SK-N-SH (cell line): Measurements from ENCODE around the gene ZNF599. TPM values are rescaled to one million over a fixed set of nuclear protein-coding genes. Genes with fewer than 3 reads are reported as not detected.

ENCODE experiments used
- CTCF ChIA-PET: fragments of 300-600, 350-600 bp; formaldehyde crosslinking; extraction: SDS; loops from one replicate; lab custom pipeline; 2021; lab: Yijun Ruan, JAX
- POLR2A ChIA-PET: fragments of 350-600 bp; sonication (Branson Sonifier 250); formaldehyde crosslinking; extraction: SDS; loops from one replicate; lab custom pipeline; 2020; ENCODE audit warnings: antibody characterized with exemption, inconsistent platforms; lab: Yijun Ruan, JAX
- DNase-seq: peaks from one replicate; pipeline ENCODE4 v3.0.0; 2012
- H2AFZ ChIP-seq: fragments of 200-600 bp; sonication (generic); 2 replicates; pipeline ENCODE4 v1.8.1; 2016; ENCODE audit warnings: antibody characterized with exemption, mild to moderate bottlenecking, low read depth
- H3F3A ChIP-seq: fragments of 200-600 bp; sonication (generic); replicated peaks from 2 replicates; pipeline ENCODE3; 2016; ENCODE audit warnings: antibody characterized with exemption, mild to moderate bottlenecking; ENCODE audit not compliant: insufficient read depth
- H3K27ac ChIP-seq, 2 experiments: fragments of 200-500 bp in 1 of 2; fragments of 200-600 bp in 1 of 2; sonication (Bioruptor generic) in 1 of 2; sonication (generic), shearing (Covaris generic) in 1 of 2; 2 replicates each; pipeline versions ENCODE4 v1.5.1 to v1.6.1; 2014 to 2016; ENCODE audit warnings: low read depth in 2 of 2, inconsistent platforms in 1 of 2, low read length in 1 of 2, mild to moderate bottlenecking in 1 of 2, mixed read lengths in 1 of 2
- H3K27me3 ChIP-seq: fragments of 200-600 bp; sonication (generic), shearing (Covaris generic); 2 replicates; pipeline ENCODE4 v1.6.1; 2016; ENCODE audit warnings: mixed run types; ENCODE audit not compliant: insufficient read depth
- H3K36me3 ChIP-seq, 2 experiments: fragments of 200-500 bp in 1 of 2; fragments of 200-600 bp in 1 of 2; sonication (Bioruptor generic) in 1 of 2; sonication (generic) in 1 of 2; replicated peaks in 1 of 2; 2 replicates each; pipeline versions ENCODE3 to v1.5.1; 2014 to 2016; ENCODE audit warnings: low read length in 1 of 2, mild to moderate bottlenecking in 1 of 2; ENCODE audit not compliant: insufficient read depth in 2 of 2, control insufficient read depth in 1 of 2
- H3K4me1 ChIP-seq, 2 experiments: fragments of 200-500 bp in 1 of 2; fragments of 200-600 bp in 1 of 2; sonication (Bioruptor generic) in 1 of 2; sonication (generic), shearing (Covaris generic) in 1 of 2; 2 replicates each; pipeline versions ENCODE4 v1.5.1 to v1.6.1; 2014 to 2016; ENCODE audit warnings: low read depth in 1 of 2, low read length in 1 of 2, mixed run types in 1 of 2; ENCODE audit not compliant: insufficient read depth in 2 of 2, control insufficient read depth in 1 of 2
- H3K4me2 ChIP-seq: fragments of 200-600 bp; sonication (generic), shearing (Covaris generic); 2 replicates; pipeline ENCODE4 v1.6.1; 2017; ENCODE audit warnings: mixed run types
- H3K4me3 ChIP-seq, 2 experiments: fragments of 200-500 bp in 1 of 2; fragments of 200-600 bp in 1 of 2; sonication (Bioruptor generic) in 1 of 2; sonication (generic), shearing (Covaris generic) in 1 of 2; 2 replicates each; pipeline versions ENCODE4 v1.5.1 to v1.8.1; 2014 to 2016; ENCODE audit warnings: low read depth in 2 of 2, inconsistent platforms in 1 of 2, low read length in 1 of 2, mild to moderate bottlenecking in 1 of 2, mixed read lengths in 1 of 2, moderate library complexity in 1 of 2
- H3K79me2 ChIP-seq: fragments of 200-600 bp; sonication (generic); 2 replicates; pipeline ENCODE4 v1.8.1; 2017; ENCODE audit warnings: mild to moderate bottlenecking; ENCODE audit not compliant: insufficient read depth
- H3K9ac ChIP-seq: fragments of 200-600 bp; sonication (generic); 2 replicates; pipeline ENCODE4 v1.6.1; 2017; ENCODE audit warnings: mixed run types
- H3K9me2 ChIP-seq: fragments of 200-600 bp; sonication (generic); 2 replicates; pipeline ENCODE4 v1.6.1; 2017; ENCODE audit warnings: mixed run types
- H3K9me3 ChIP-seq: fragments of 200-600 bp; sonication (generic); 2 replicates; pipeline ENCODE4 v1.6.1; 2017; ENCODE audit warnings: mixed run types, mild to moderate bottlenecking, moderate library complexity
- H4K20me1 ChIP-seq: fragments of 200-600 bp; sonication (generic); 2 replicates; pipeline ENCODE4 v1.6.1; 2017; ENCODE audit warnings: mild to moderate bottlenecking, mixed run types; ENCODE audit not compliant: insufficient read depth
- CHD2 ChIP-seq: fragments of 150-350 bp; IDR thresholded peaks from 2 replicates; pipeline ENCODE4 v1.6.1; 2018; ENCODE audit warnings: low read length; ENCODE audit not compliant: partially characterized antibody
- ELF1 ChIP-seq: IDR thresholded peaks from 2 replicates; pipeline ENCODE4 v1.4.0; 2012
- EP300 ChIP-seq, 2 experiments: IDR thresholded peaks; 2 replicates each; pipeline versions ENCODE4 v1.4.0 to v1.6.1; 2012; ENCODE audit warnings: borderline replicate concordance in 1 of 2, low read depth in 1 of 2, low read length in 1 of 2
- EZH2phosphoT487 ChIP-seq: fragments of 200-600 bp; sonication (generic); IDR thresholded peaks from 2 replicates; pipeline ENCODE4 v1.6.1; 2017; ENCODE audit warnings: low read depth, mixed run types, mild to moderate bottlenecking, antibody characterized with exemption, moderate library complexity, borderline replicate concordance
- FOXJ3 ChIP-seq: sonication (generic); formaldehyde crosslinking; IDR thresholded peaks from 2 replicates; pipeline ENCODE4 v1.5.1; 2020; ENCODE audit warnings: mild to moderate bottlenecking, missing genetic modification reagents
- FOXM1 ChIP-seq: IDR thresholded peaks from 2 replicates; pipeline ENCODE4 v1.4.0; 2012; ENCODE audit warnings: low read depth, mild to moderate bottlenecking
- GABPA ChIP-seq: IDR thresholded peaks from 2 replicates; pipeline ENCODE4 v1.4.0; 2012; ENCODE audit warnings: low read depth, mild to moderate bottlenecking
- JUND ChIP-seq: IDR thresholded peaks from 2 replicates; pipeline ENCODE4 v1.4.0; 2012
- MEF2A ChIP-seq: IDR thresholded peaks from 2 replicates; pipeline ENCODE4 v1.4.0; 2012; ENCODE audit warnings: low read depth, borderline replicate concordance
- MXI1 ChIP-seq: IDR thresholded peaks from 2 replicates; pipeline ENCODE4 v1.6.1; 2012; ENCODE audit warnings: mild to moderate bottlenecking, low read depth, low read length, improper control_type of control experiment
- NFIC ChIP-seq: IDR thresholded peaks from 2 replicates; pipeline ENCODE4 v1.4.0; 2012; ENCODE audit warnings: borderline replicate concordance
- NRF1 ChIP-seq: IDR thresholded peaks from 2 replicates; pipeline ENCODE4 v1.6.1; 2012; ENCODE audit warnings: low read depth, mild to moderate bottlenecking, low read length
- POLR2AphosphoS5 ChIP-seq: IDR thresholded peaks from 2 replicates; pipeline ENCODE4 v1.6.1; 2012; ENCODE audit warnings: low read depth, low read length
- RAD21 ChIP-seq: IDR thresholded peaks from 2 replicates; pipeline ENCODE4 v1.6.1; 2012; ENCODE audit warnings: mild to moderate bottlenecking, low read length
- RCOR1 ChIP-seq: fragments of 150-350 bp; IDR thresholded peaks from 2 replicates; pipeline ENCODE4 v1.6.1; 2017; ENCODE audit warnings: antibody characterized with exemption, low read length
- RXRA ChIP-seq: IDR thresholded peaks from 2 replicates; pipeline ENCODE4 v1.4.0; 2012; ENCODE audit warnings: low read depth, mild to moderate bottlenecking, borderline replicate concordance
- SIN3A ChIP-seq: IDR thresholded peaks from 2 replicates; pipeline ENCODE4 v1.6.1; 2012; ENCODE audit warnings: low read depth, mild to moderate bottlenecking, low read length, moderate library complexity, borderline replicate concordance
- SMC3 ChIP-seq: IDR thresholded peaks from 2 replicates; pipeline ENCODE4 v1.6.1; 2012; ENCODE audit warnings: low read depth, low read length, improper control_type of control experiment
- TCF12 ChIP-seq: IDR thresholded peaks from 2 replicates; pipeline ENCODE4 v1.4.0; 2012
- TEAD4 ChIP-seq: IDR thresholded peaks from 2 replicates; pipeline ENCODE4 v1.4.0; 2012; ENCODE audit warnings: mild to moderate bottlenecking, borderline replicate concordance; ENCODE audit not compliant: insufficient read depth
- WGBS: methylation state at CpG from one replicate; pipeline ENCODE4 v1.1.6; 2017; ENCODE audit warnings: low lambda C conversion rate; 5-methylcytosine and 5-hydroxymethylcytosine counted together
- polyA plus RNA-seq, 3 experiments: library from polyadenylated mRNA; depleted of rRNA; stranded (reverse); fragments of >200 nt; gene quantifications; 2 replicates each; pipeline ENCODE4 v1.2.3, GENCODE V29; 2012
- TF ChIP-seq, protein P1 (sequence below): IDR thresholded peaks from 2 replicates; pipeline ENCODE4 v1.6.1; 2012; ENCODE audit warnings: mild to moderate bottlenecking, low read depth, low read length, moderate library complexity
- TF ChIP-seq, protein P2 (sequence below): fragments of 150-350 bp; IDR thresholded peaks from 2 replicates; pipeline ENCODE4 v1.6.1; 2016; ENCODE audit warnings: mild to moderate bottlenecking, low read depth, low read length
- TF ChIP-seq, protein P3 (sequence below): IDR thresholded peaks from 2 replicates; pipeline ENCODE4 v1.4.0; 2012; ENCODE audit warnings: low read depth, borderline replicate concordance

Gene ZNF599
- polyA plus RNA-seq, 1 of the 3 experiments (the other 2 are of a cell fraction): 17.9 TPM

DNA sequence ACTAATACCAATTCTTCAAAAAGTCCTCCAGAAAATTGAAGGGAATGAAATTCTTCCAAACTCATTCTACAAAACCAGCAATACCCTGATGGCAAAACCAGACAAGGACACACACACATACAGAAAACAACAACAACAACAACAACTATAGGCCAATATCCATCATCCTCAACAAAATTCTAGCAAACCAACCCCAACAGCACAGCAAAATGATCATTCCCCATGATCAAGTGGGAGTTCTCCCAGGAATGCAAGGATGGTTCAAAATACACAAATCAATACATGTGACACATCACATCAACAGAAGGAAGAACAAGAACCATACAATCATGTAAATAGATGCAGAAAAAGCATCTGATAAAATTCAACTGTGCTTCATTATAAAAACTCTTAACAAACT is 57.7 kb downstream of the ZNF599 start:
- H3K4me1 ChIP-seq: no peaks in the 10 kb centered on the region
- ChIA-PET POLR2A (no interaction called here), CTCF (no interaction called here)

DNA sequence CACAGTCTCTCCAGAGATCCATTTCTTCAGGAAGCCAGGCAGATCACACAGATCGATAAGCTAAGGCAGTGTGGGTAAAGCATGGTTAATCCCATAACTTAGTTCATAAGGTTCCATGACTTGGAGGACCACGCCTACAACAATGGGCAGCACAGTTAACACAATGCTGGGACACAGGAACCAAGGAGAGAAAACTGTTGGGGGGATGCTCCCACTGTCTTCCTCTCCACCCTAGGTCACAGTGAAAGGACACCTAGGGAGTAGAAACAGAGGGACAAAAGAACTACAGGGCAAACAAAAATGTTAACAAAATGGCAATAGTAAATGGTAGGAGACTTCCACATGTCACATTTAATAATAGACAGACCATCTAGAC is 59.8 kb downstream of the ZNF599 start:
- no peak for DNase-seq
- no peak overlapping the region for H3K4me2 ChIP-seq
- no peak overlapping the region; a peak in 1 of 4 replicates for H3K4me3 ChIP-seq
- H3K9ac ChIP-seq: no peak overlapping the region
- no peak overlapping the region for H2AFZ ChIP-seq
- no peaks in the 10 kb centered on the region for H4K20me1 ChIP-seq
- H3K36me3 ChIP-seq: no peaks in the 10 kb centered on the region
- no peak overlapping the region for H3K27ac ChIP-seq
- no peaks in the 10 kb centered on the region for H3K79me2 ChIP-seq
- no peaks in the 10 kb centered on the region for H3K9me3 ChIP-seq
- no peaks in the 10 kb centered on the region for H3K27me3 ChIP-seq
- no peak for TF ChIP-seq MXI1
- TF ChIP-seq TEAD4: no peak
- no peak for TF ChIP-seq EZH2phosphoT487
- no peak for TF ChIP-seq NRF1
- TF ChIP-seq, protein P1, sequence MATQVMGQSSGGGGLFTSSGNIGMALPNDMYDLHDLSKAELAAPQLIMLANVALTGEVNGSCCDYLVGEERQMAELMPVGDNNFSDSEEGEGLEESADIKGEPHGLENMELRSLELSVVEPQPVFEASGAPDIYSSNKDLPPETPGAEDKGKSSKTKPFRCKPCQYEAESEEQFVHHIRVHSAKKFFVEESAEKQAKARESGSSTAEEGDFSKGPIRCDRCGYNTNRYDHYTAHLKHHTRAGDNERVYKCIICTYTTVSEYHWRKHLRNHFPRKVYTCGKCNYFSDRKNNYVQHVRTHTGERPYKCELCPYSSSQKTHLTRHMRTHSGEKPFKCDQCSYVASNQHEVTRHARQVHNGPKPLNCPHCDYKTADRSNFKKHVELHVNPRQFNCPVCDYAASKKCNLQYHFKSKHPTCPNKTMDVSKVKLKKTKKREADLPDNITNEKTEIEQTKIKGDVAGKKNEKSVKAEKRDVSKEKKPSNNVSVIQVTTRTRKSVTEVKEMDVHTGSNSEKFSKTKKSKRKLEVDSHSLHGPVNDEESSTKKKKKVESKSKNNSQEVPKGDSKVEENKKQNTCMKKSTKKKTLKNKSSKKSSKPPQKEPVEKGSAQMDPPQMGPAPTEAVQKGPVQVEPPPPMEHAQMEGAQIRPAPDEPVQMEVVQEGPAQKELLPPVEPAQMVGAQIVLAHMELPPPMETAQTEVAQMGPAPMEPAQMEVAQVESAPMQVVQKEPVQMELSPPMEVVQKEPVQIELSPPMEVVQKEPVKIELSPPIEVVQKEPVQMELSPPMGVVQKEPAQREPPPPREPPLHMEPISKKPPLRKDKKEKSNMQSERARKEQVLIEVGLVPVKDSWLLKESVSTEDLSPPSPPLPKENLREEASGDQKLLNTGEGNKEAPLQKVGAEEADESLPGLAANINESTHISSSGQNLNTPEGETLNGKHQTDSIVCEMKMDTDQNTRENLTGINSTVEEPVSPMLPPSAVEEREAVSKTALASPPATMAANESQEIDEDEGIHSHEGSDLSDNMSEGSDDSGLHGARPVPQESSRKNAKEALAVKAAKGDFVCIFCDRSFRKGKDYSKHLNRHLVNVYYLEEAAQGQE: no peak
- no peak for TF ChIP-seq FOXM1
- TF ChIP-seq SMC3: no peak
- TF ChIP-seq, protein P2, sequence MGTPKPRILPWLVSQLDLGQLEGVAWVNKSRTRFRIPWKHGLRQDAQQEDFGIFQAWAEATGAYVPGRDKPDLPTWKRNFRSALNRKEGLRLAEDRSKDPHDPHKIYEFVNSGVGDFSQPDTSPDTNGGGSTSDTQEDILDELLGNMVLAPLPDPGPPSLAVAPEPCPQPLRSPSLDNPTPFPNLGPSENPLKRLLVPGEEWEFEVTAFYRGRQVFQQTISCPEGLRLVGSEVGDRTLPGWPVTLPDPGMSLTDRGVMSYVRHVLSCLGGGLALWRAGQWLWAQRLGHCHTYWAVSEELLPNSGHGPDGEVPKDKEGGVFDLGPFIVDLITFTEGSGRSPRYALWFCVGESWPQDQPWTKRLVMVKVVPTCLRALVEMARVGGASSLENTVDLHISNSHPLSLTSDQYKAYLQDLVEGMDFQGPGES: no peak
- no peak for TF ChIP-seq TCF12
- no peak for TF ChIP-seq CHD2
- no peaks in the 10 kb centered on the region for H3F3A ChIP-seq
- WGBS: 51% methylated on average over 2 of the region's 2 CpGs
- H3K4me1 ChIP-seq: no peaks in the 10 kb centered on the region
- CTCF ChIA-PET: interaction anchor here (0.6 to 7.1 kb wide), 31 partner anchors 8 to 1307 kb away, joined by 3 to 73 read pairs (median 5); partner anchors contain the start of gene ZNF302
- POLR2A ChIA-PET: no interaction called here
- H3K9me2 ChIP-seq: no peaks in the 10 kb centered on the region

More for the DNA sequence above, 57.7 kb downstream of the ZNF599 start:
- Histone ChIP-seq H3K27me3 (no peaks in the 10 kb centered on the region), H3K9ac (no peak overlapping the region), H3K9me3 (no peaks in the 10 kb centered on the region), H3K4me3 (no peak overlapping the region), H3K9me2 (no peaks in the 10 kb centered on the region), H3K79me2 (no peaks in the 10 kb centered on the region), H2AFZ (no peak overlapping the region), H3K4me2 (no peak overlapping the region), H3K36me3 (no peaks in the 10 kb centered on the region), H3F3A (no peaks in the 10 kb centered on the region), H3K27ac (no peak overlapping the region), H4K20me1 (no peaks in the 10 kb centered on the region)
- no peak for DNase-seq
- TF ChIP-seq, protein P2: no peak
- no peak for TF ChIP-seq RXRA
- TF ChIP-seq FOXJ3 (CRISPR knock-in tag): no peak
- no peak for TF ChIP-seq JUND
- TF ChIP-seq EP300 (IDR thresholded peaks at IDR 0.05; ENCODE audit: borderline replicate concordance in 1 of 2, low read depth in 1 of 2, low read length in 1 of 2): no peak
- TF ChIP-seq ELF1: no peak
- TF ChIP-seq NFIC: no peak
- no peak for TF ChIP-seq RCOR1
- no peak for TF ChIP-seq TCF12
- no peak for TF ChIP-seq RAD21
- no peak for TF ChIP-seq SIN3A
- no peak for TF ChIP-seq FOXM1
- TF ChIP-seq GABPA: no peak
- no peak for TF ChIP-seq POLR2AphosphoS5
- TF ChIP-seq, protein P3, sequence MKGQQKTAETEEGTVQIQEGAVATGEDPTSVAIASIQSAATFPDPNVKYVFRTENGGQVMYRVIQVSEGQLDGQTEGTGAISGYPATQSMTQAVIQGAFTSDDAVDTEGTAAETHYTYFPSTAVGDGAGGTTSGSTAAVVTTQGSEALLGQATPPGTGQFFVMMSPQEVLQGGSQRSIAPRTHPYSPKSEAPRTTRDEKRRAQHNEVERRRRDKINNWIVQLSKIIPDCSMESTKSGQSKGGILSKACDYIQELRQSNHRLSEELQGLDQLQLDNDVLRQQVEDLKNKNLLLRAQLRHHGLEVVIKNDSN: no peak
- TF ChIP-seq CHD2: no peak
- TF ChIP-seq MEF2A: no peak
- TF ChIP-seq TEAD4: no peak
